ENCODE data around the gene ARF6. TPM values are rescaled to one million over a fixed set of nuclear protein-coding genes. Genes with fewer than 3 reads are reported as not detected.
"Not testable (repeated sequence)": the region's sequence is repeated elsewhere in the genome, so short reads cannot be mapped to it uniquely, and the experiment has no call there.

Gene ARF6
- total RNA-seq, 1 donor from 2014 or later: 55.8 TPM

DNA sequence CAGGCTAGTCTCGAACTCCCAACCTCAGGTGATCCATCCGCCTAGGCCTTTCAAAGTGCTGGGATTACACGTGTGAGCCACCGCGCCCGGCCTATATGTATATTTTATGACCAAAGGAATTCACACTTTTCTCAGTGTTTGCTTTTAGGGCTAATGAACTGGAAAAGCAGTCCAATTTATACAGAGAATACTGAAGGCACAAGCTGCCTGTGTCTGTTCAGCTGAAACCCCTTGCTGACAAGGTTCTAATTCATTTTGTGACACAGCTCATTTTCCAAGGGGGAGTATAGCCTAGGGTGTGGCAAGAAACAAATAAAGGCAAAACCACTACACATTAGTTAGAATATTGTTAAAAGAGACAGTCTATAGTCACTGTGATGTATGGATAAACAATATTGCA is 22.0 kb upstream of the ARF6 start:
- TF ChIP-seq, protein P1, sequence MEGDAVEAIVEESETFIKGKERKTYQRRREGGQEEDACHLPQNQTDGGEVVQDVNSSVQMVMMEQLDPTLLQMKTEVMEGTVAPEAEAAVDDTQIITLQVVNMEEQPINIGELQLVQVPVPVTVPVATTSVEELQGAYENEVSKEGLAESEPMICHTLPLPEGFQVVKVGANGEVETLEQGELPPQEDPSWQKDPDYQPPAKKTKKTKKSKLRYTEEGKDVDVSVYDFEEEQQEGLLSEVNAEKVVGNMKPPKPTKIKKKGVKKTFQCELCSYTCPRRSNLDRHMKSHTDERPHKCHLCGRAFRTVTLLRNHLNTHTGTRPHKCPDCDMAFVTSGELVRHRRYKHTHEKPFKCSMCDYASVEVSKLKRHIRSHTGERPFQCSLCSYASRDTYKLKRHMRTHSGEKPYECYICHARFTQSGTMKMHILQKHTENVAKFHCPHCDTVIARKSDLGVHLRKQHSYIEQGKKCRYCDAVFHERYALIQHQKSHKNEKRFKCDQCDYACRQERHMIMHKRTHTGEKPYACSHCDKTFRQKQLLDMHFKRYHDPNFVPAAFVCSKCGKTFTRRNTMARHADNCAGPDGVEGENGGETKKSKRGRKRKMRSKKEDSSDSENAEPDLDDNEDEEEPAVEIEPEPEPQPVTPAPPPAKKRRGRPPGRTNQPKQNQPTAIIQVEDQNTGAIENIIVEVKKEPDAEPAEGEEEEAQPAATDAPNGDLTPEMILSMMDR (conservative IDR thresholded peaks at IDR 0.05): no peak
- no peaks in the 10 kb centered on the region for H3K36me3 Mint-ChIP-seq (ENCODE audit: low read depth)
- no peak overlapping the region for H3K4me3 Mint-ChIP-seq
- H3K27me3 Mint-ChIP-seq (ENCODE audit: low read depth): peaks cover 6% of the 10 kb centered on the region
- H3K4me1 Mint-ChIP-seq: peaks cover 12% of the 10 kb centered on the region
- no peak overlapping the region for H3K27ac Mint-ChIP-seq (ENCODE audit: unreplicated experiment)
- no peak for DNase-seq (ENCODE audit: low read depth, low spot score)
- H3K9me3 Mint-ChIP-seq: no peaks in the 10 kb centered on the region

DNA sequence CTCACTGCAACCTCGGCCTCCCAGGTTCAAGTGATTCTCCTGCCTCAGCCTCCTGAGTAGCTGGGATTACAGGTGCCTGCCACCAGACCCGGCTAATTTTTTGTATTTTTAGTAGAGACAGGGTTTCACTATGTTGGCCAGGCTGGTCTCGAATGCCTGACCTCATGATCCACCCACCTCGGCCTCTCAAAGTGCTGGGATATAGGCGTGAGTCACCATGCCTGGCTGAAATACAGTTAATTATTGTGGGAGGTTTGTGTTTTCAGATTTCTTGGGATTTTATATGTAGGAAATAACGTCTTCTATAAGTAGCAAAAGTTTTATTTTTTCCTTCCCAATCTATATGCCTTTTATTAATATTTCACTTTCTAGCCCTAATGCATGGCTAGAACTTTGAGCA is 19.3 kb upstream of the ARF6 start:
- not testable (repeated sequence) for H3K27ac Mint-ChIP-seq (ENCODE audit: unreplicated experiment); DNase-seq (ENCODE audit: low read depth, low spot score); H3K4me1 Mint-ChIP-seq; H3K27me3 Mint-ChIP-seq (ENCODE audit: low read depth); H3K36me3 Mint-ChIP-seq (ENCODE audit: low read depth); H3K4me3 Mint-ChIP-seq; H3K9me3 Mint-ChIP-seq

DNA sequence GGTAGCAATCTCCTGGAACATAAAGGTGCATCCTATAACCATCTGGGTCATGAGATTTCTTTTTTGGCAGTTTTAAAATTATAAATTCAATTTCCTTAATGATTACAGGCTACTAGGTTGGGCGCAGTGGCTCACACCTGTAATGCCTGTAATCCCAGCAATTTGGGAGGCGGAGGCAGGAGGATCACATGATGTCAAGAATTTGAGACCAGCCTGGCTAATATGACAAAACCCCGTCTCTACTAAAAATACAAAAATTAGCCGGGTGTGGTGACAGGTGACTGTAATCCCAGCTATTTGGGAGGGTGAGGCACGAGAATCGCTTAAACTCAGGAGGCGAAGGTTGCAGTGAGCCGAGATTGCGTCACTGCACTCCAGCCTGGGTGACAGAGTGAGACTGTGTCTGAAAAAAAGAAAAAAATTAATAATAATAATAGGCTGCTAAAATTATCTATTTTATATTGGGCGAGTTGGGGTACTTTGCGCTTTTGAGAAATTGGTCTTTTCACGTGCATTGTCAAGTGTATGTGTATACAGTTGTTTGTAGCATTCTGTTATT is 17.2 kb upstream of the ARF6 start:
- Mint-ChIP-seq H3K27me3 (ENCODE audit: low read depth) (peaks cover 4% of the 10 kb centered on the region), H3K27ac (ENCODE audit: unreplicated experiment) (no peak overlapping the region)

DNA sequence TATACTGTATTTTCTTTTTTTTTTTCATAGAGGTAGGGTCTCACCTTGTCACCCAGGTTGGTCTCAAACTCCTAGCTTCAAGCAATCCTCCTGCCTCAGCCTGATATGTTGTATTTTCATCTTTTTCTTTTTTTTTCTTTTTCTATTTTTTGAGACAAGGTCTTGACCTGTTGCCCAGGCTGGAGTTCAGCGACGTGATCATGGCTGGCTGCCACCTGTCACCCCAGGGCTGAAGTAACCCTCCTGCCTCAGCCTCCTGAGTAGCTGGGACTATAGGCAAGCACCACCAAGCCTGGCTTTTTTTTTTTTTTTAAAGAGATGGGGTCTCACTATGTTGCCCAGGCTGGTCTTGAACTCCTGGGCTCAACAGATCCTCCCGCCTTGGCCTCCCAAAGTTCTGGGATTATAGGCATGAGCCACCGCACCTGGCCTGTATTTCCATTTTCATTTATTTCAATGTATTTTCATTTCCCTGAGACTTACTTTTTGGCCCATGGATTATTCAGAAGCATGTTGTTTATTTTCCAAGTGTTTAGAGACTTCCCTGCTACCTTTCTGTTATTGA is 16.2 kb upstream of the ARF6 start:
- H3K4me3 Mint-ChIP-seq: no peak overlapping the region
- H3K9me3 Mint-ChIP-seq: no peaks in the 10 kb centered on the region
- no peak overlapping the region for H3K27ac Mint-ChIP-seq (ENCODE audit: unreplicated experiment)
- H3K36me3 Mint-ChIP-seq (ENCODE audit: low read depth): no peaks in the 10 kb centered on the region
- H3K27me3 Mint-ChIP-seq (ENCODE audit: low read depth): peaks cover 4% of the 10 kb centered on the region
- peaks cover 4% of the 10 kb centered on the region for H3K4me1 Mint-ChIP-seq
- TF ChIP-seq, protein P1 (conservative IDR thresholded peaks at IDR 0.05): no peak
- no peak for DNase-seq (ENCODE audit: low read depth, low spot score)

More for the DNA sequence above, 17.2 kb upstream of the ARF6 start:
- Mint-ChIP-seq H3K9me3 (no peaks in the 10 kb centered on the region), H3K36me3 (ENCODE audit: low read depth) (no peaks in the 10 kb centered on the region), H3K4me1 (no peaks in the 10 kb centered on the region), H3K4me3 (no peak overlapping the region)
- TF ChIP-seq, protein P1 (conservative IDR thresholded peaks at IDR 0.05): no peak
- DNase-seq (ENCODE audit: low read depth, low spot score): no peak

DNA sequence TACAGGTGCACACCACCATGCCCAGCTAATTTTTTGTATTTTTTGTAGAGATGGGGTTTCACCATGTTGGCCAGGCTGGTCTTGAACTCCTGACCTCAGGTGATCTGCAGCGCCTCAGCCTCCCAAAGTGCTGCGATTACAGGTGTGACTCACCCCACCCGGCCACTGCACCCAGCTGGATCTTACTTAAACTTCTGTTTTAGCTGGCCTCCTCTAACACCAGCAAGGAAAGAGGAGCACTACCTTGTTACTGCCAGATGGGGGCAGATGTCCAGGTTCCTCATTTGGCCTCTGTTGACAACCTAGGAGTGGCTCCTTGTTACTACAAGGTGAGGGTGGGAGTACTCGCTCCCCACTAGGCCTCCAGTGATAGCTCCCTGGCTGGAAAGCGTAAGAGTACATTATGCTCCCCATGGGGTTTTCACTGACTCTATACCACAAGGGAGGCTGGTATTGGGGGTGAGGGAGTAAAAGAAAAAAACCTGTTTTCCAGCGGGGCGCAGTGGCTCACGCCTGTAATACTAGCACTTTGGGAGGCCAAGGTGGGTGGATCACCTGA is 13.2 kb upstream of the ARF6 start:
- Mint-ChIP-seq H3K27ac (ENCODE audit: unreplicated experiment) (no peak overlapping the region), H3K27me3 (ENCODE audit: low read depth) (peaks cover 4% of the 10 kb centered on the region), H3K9me3 (no peaks in the 10 kb centered on the region), H3K4me1 (peaks cover 4% of the 10 kb centered on the region), H3K4me3 (no peak overlapping the region), H3K36me3 (ENCODE audit: low read depth) (no peaks in the 10 kb centered on the region)
- no peak for DNase-seq (ENCODE audit: low read depth, low spot score)
- TF ChIP-seq, protein P1 (conservative IDR thresholded peaks at IDR 0.05): peak; percentile 66

All from neural crest cell (in vitro differentiated cells).